ENCODE results near the gene TMED9. TPM values are rescaled to one million over a fixed set of nuclear protein-coding genes. Genes with fewer than 3 reads are reported as not detected.
A peak's percentile ranks its signal among the peaks of the same experiment; 100 is the strongest.
"Not testable (repeated sequence)": the region's sequence is repeated elsewhere in the genome, so short reads cannot be mapped to it uniquely, and the experiment has no call there.

The TMED9 gene
- total RNA-seq, 1 experiment from 2014 or later, result 294 TPM

- Mint-ChIP-seq H3K27ac (ENCODE audit: unreplicated experiment) (no peak overlapping the region), H3K4me3 (ENCODE audit: low read depth, unreplicated experiment) (peak overlapping the region; percentile 88), H3K9me3 (ENCODE audit: low read depth, unreplicated experiment) (no peaks in the 10 kb centered on the region), H3K36me3 (ENCODE audit: insufficient read depth, unreplicated experiment) (peaks cover 30% of the 10 kb centered on the region), H3K27me3 (ENCODE audit: unreplicated experiment) (no peaks in the 10 kb centered on the region), H3K4me1 (ENCODE audit: low read depth, unreplicated experiment) (peaks cover 27% of the 10 kb centered on the region)
- TF ChIP-seq CTCF (IDR thresholded peaks at IDR 0.05; ENCODE audit: unreplicated experiment), result no peak
- DNase-seq, result no peak
- CTCF ChIA-PET, result no interaction called here
- intact Hi-C loops (cut with micrococcal nuclease; ENCODE audit: unreplicated experiment), result loop anchor here (5.0 kb wide), 1 partner anchor 37 kb away; the partner anchor contains the start of gene TMED9
- BruUV-seq (replicated peaks), result no TSS peak
These were observed 36.3 kb upstream of the TMED9 start for GRCh38 chr5:177555665-177556064.

GRCh38 chr5:177557041-177557647 is 34.9 kb upstream of the TMED9 start:
- H3K27ac Mint-ChIP-seq (ENCODE audit: unreplicated experiment), result no peak overlapping the region
- intact Hi-C loops (cut with micrococcal nuclease; ENCODE audit: unreplicated experiment), result loop anchor here (5.0 kb wide), 1 partner anchor 35 kb away; the partner anchor contains the start of gene TMED9
- H3K4me3 Mint-ChIP-seq (ENCODE audit: low read depth, unreplicated experiment), result no peak overlapping the region
- peaks cover 22% of the 10 kb centered on the region for H3K4me1 Mint-ChIP-seq (ENCODE audit: low read depth, unreplicated experiment)
- H3K9me3 Mint-ChIP-seq (ENCODE audit: low read depth, unreplicated experiment), result no peaks in the 10 kb centered on the region
- TF ChIP-seq CTCF (IDR thresholded peaks at IDR 0.05; ENCODE audit: unreplicated experiment), result no peak
- no TSS peak for BruUV-seq (replicated peaks)
- CTCF ChIA-PET, result no interaction called here
- peaks cover 26% of the 10 kb centered on the region for H3K36me3 Mint-ChIP-seq (ENCODE audit: insufficient read depth, unreplicated experiment)
- no peak for DNase-seq
- H3K27me3 Mint-ChIP-seq (ENCODE audit: unreplicated experiment), result no peaks in the 10 kb centered on the region

- intact Hi-C loops (cut with micrococcal nuclease; ENCODE audit: unreplicated experiment), result loop anchor here (5.0 kb wide), 1 partner anchor 35 kb away; the partner anchor contains the start of gene TMED9
- no TSS peak for BruUV-seq (replicated peaks)
- CTCF ChIA-PET, result no interaction called here
- no peak for TF ChIP-seq CTCF (IDR thresholded peaks at IDR 0.05; ENCODE audit: unreplicated experiment)
- DNase-seq, result no peak
- H3K27me3 Mint-ChIP-seq (ENCODE audit: unreplicated experiment), result no peaks in the 10 kb centered on the region
- H3K36me3 Mint-ChIP-seq (ENCODE audit: insufficient read depth, unreplicated experiment), result peaks cover 21% of the 10 kb centered on the region
- H3K4me3 Mint-ChIP-seq (ENCODE audit: low read depth, unreplicated experiment), result no peak overlapping the region
- peaks cover 16% of the 10 kb centered on the region for H3K4me1 Mint-ChIP-seq (ENCODE audit: low read depth, unreplicated experiment)
- H3K9me3 Mint-ChIP-seq (ENCODE audit: low read depth, unreplicated experiment), result no peaks in the 10 kb centered on the region
- no peak overlapping the region for H3K27ac Mint-ChIP-seq (ENCODE audit: unreplicated experiment)
These were observed 34.2 kb upstream of the TMED9 start for GRCh38 chr5:177557796-177558195.

- H3K9me3 Mint-ChIP-seq (ENCODE audit: low read depth, unreplicated experiment); H3K4me1 Mint-ChIP-seq (ENCODE audit: low read depth, unreplicated experiment); H3K27ac Mint-ChIP-seq (ENCODE audit: unreplicated experiment); BruUV-seq (replicated peaks); DNase-seq; H3K36me3 Mint-ChIP-seq (ENCODE audit: insufficient read depth, unreplicated experiment); CTCF ChIA-PET: not testable (repeated sequence)
- peak overlapping the region; percentile 24 for H3K4me3 Mint-ChIP-seq (ENCODE audit: low read depth, unreplicated experiment)
- intact Hi-C loops (cut with micrococcal nuclease; ENCODE audit: unreplicated experiment), result loop anchor here (5.0 kb wide), 1 partner anchor 33 kb away; the partner anchor contains the start of gene TMED9
- H3K27me3 Mint-ChIP-seq (ENCODE audit: unreplicated experiment), result peaks cover 12% of the 10 kb centered on the region
These were observed 32.5 kb upstream of the TMED9 start for GRCh38 chr5:177559446-177559941.

- intact Hi-C loops (cut with micrococcal nuclease; ENCODE audit: unreplicated experiment), result no loop called here
- no TSS peak for BruUV-seq (replicated peaks)
- Mint-ChIP-seq H3K27me3 (ENCODE audit: unreplicated experiment) (peaks cover 33% of the 10 kb centered on the region), H3K9me3 (ENCODE audit: low read depth, unreplicated experiment) (no peaks in the 10 kb centered on the region), H3K27ac (ENCODE audit: unreplicated experiment) (no peak overlapping the region), H3K36me3 (ENCODE audit: insufficient read depth, unreplicated experiment) (no peaks in the 10 kb centered on the region), H3K4me1 (ENCODE audit: low read depth, unreplicated experiment) (no peaks in the 10 kb centered on the region), H3K4me3 (ENCODE audit: low read depth, unreplicated experiment) (no peak overlapping the region)
- DNase-seq, result no peak
- CTCF ChIA-PET, result interaction anchor here (0.7 kb wide), 1 partner anchor 15 kb away, joined by 3 read pairs; no protein-coding TSS in a partner anchor
- no peak for TF ChIP-seq CTCF (IDR thresholded peaks at IDR 0.05; ENCODE audit: unreplicated experiment)
These were observed 27.0 kb upstream of the TMED9 start for GRCh38 chr5:177565046-177565445.
